ENCODE results near the gene AP1M1. TPM values are rescaled to one million over a fixed set of nuclear protein-coding genes. Genes with fewer than 3 reads are reported as not detected.

Gene AP1M1
- total RNA-seq, 1 experiment from 2014 or later, result 27.7 TPM

- no peak for TF ChIP-seq ZNF532 (CRISPR knock-in tag; IDR thresholded peaks at IDR 0.05; ENCODE audit: borderline replicate concordance)
- TF ChIP-seq ZNF423 (CRISPR knock-in tag; IDR thresholded peaks at IDR 0.05), result no peak
- no peak for TF ChIP-seq MXD4 (CRISPR knock-in tag; IDR thresholded peaks at IDR 0.05; ENCODE audit: borderline replicate concordance)
- TF ChIP-seq IRF1 (CRISPR knock-in tag; IDR thresholded peaks at IDR 0.05), result no peak
- no peak for TF ChIP-seq ZNF219 (CRISPR knock-in tag; IDR thresholded peaks at IDR 0.05; ENCODE audit: borderline replicate concordance)
- TF ChIP-seq TP53 (CRISPR knock-in tag; IDR thresholded peaks at IDR 0.05), result no peak
- no peak for TF ChIP-seq SMAD3 (CRISPR knock-in tag; IDR thresholded peaks at IDR 0.05; ENCODE audit: borderline replicate concordance)
Observed at GRCh38 chr19:16281743-16282142, 84.0 kb downstream of the AP1M1 start (continued).

- no peaks in the 10 kb centered on the region for H3K27me3 Mint-ChIP-seq (ENCODE audit: low read depth)
- peak overlapping the region; percentile 36; the same call in 1 of the 2 replicates for H3K27ac Mint-ChIP-seq
- ATAC-seq (no peak), DNase-seq (ENCODE audit: low spot score) (no peak)
- no peaks in the 10 kb centered on the region for H3K36me3 Mint-ChIP-seq
- no peaks in the 10 kb centered on the region for H3K9me3 Mint-ChIP-seq
- TF ChIP-seq NR3C1 (CRISPR knock-in tag; conservative IDR thresholded peaks at IDR 0.05; ENCODE audit: low read depth) (no peak), FOXK1 (CRISPR knock-in tag; IDR thresholded peaks at IDR 0.05) (no peak), ZNF138 (CRISPR knock-in tag; conservative IDR thresholded peaks at IDR 0.05) (no peak), TP53 (CRISPR knock-in tag; IDR thresholded peaks at IDR 0.05) (no peak), FOXP1 (CRISPR knock-in tag; IDR thresholded peaks at IDR 0.05; ENCODE audit: borderline replicate concordance) (no peak), ZNF425 (CRISPR knock-in tag; conservative IDR thresholded peaks at IDR 0.05) (no peak), SMAD3 (CRISPR knock-in tag; IDR thresholded peaks at IDR 0.05; ENCODE audit: borderline replicate concordance) (no peak), IRF2 (CRISPR knock-in tag; IDR thresholded peaks at IDR 0.05; ENCODE audit: borderline replicate concordance, low read depth) (no peak), NFE2L1 (CRISPR knock-in tag; IDR thresholded peaks at IDR 0.05) (no peak), GTF2I (CRISPR knock-in tag; conservative IDR thresholded peaks at IDR 0.05) (no peak), ZNF423 (CRISPR knock-in tag; IDR thresholded peaks at IDR 0.05) (no peak), ETV6 (CRISPR knock-in tag; IDR thresholded peaks at IDR 0.05) (no peak), ESRRA (CRISPR knock-in tag; IDR thresholded peaks at IDR 0.05; ENCODE audit: borderline replicate concordance) (no peak), AFF4 (CRISPR knock-in tag; IDR thresholded peaks at IDR 0.05; ENCODE audit: borderline replicate concordance) (no peak), ZNF671 (CRISPR knock-in tag; IDR thresholded peaks at IDR 0.05) (no peak), NFATC4 (CRISPR knock-in tag; IDR thresholded peaks at IDR 0.05) (no peak)
- H3K4me1 Mint-ChIP-seq, result peaks cover 5% of the 10 kb centered on the region; the same call in 1 of the 2 replicates
- H3K4me3 Mint-ChIP-seq, result no peak overlapping the region
- ChIA-PET CTCF (interaction anchor here (1.2 to 1.4 kb wide), 2 partner anchors 93 to 103 kb away, joined by 3 read pairs; no protein-coding TSS in a partner anchor), POLR2A (interaction anchor here (0.5 kb wide), 1 partner anchor 9 kb away, joined by 5 read pairs; no protein-coding TSS in a partner anchor)
Observed at GRCh38 chr19:16283210-16284061, 85.7 kb downstream of the AP1M1 start.
